ENCODE data around the gene TENM3. TPM values are rescaled to one million over a fixed set of nuclear protein-coding genes. Genes with fewer than 3 reads are reported as not detected.

TENM3 gene
- total RNA-seq, 2 donors from 2014 or later = 21.4 to 52.3 TPM

GRCh38 chr4:182246401-182247205 is 3.4 kb downstream of the TENM3 start:
- TF ChIP-seq POLR2A (IDR thresholded peaks at IDR 0.05) (no peak), POLR2AphosphoS5 (IDR thresholded peaks at IDR 0.05) (peak; percentile 34)
- Histone ChIP-seq H3K27me3 (replicated peaks; ENCODE audit: insufficient read depth) (no peaks in the 10 kb centered on the region), H3K36me3 (no peaks in the 10 kb centered on the region), H3K4me3 (no peak overlapping the region), H3K9me3 (no peaks in the 10 kb centered on the region), H3K4me1 (replicated peaks) (no peaks in the 10 kb centered on the region), H3K27ac (no peak overlapping the region)
- 17% methylated on average over 27 of the region's 27 CpGs for WGBS
- DNase-seq (ENCODE audit: low spot score) = peak; percentile 51
- intact Hi-C loops (cut with DNase I) = loop anchor here (5.0 kb wide), 4 partner anchors 39 to 561 kb away; no protein-coding TSS in a partner anchor

- no peaks in the 10 kb centered on the region for H3K9me3 ChIP-seq
- WGBS = 77% methylated on average over 3 of the region's 3 CpGs
- intact Hi-C loops (cut with DNase I) = loop anchor here (5.0 kb wide), 4 partner anchors 41 to 559 kb away; no protein-coding TSS in a partner anchor
- no peak for TF ChIP-seq POLR2AphosphoS5 (IDR thresholded peaks at IDR 0.05)
- no peak for TF ChIP-seq CTCF (IDR thresholded peaks at IDR 0.05)
- TF ChIP-seq POLR2A (IDR thresholded peaks at IDR 0.05) = no peak
- no peaks in the 10 kb centered on the region for H3K4me1 ChIP-seq (replicated peaks)
- H3K27me3 ChIP-seq (replicated peaks; ENCODE audit: insufficient read depth) = no peaks in the 10 kb centered on the region
- DNase-seq (ENCODE audit: low spot score) = no peak
- no peaks in the 10 kb centered on the region for H3K36me3 ChIP-seq
- no peak overlapping the region for H3K27ac ChIP-seq
- H3K4me3 ChIP-seq = no peak overlapping the region
These were observed 5.1 kb downstream of the TENM3 start for GRCh38 chr4:182248295-182248694.

- Histone ChIP-seq H3K27me3 (replicated peaks; ENCODE audit: insufficient read depth) (no peaks in the 10 kb centered on the region), H3K36me3 (no peaks in the 10 kb centered on the region), H3K4me1 (replicated peaks) (no peaks in the 10 kb centered on the region), H3K9me3 (no peaks in the 10 kb centered on the region), H3K27ac (no peak overlapping the region), H3K4me3 (no peak overlapping the region)
- whole genome bisulfite sequencing = 66% methylated on average over 6 of the region's 6 CpGs
- TF ChIP-seq POLR2AphosphoS5 (IDR thresholded peaks at IDR 0.05) = no peak
- no peak for TF ChIP-seq CTCF (IDR thresholded peaks at IDR 0.05)
- no peak for TF ChIP-seq POLR2A (IDR thresholded peaks at IDR 0.05)
- DNase-seq (ENCODE audit: low spot score) = no peak
- intact Hi-C loops (cut with DNase I) = no loop called here
These were observed 7.2 kb downstream of the TENM3 start for GRCh38 chr4:182250446-182250845.

GRCh38 chr4:182251116-182251515 is 7.9 kb downstream of the TENM3 start:
- intact Hi-C loops (cut with DNase I) = no loop called here
- Histone ChIP-seq H3K4me1 (replicated peaks) (no peaks in the 10 kb centered on the region), H3K4me3 (no peak overlapping the region), H3K27me3 (replicated peaks; ENCODE audit: insufficient read depth) (no peaks in the 10 kb centered on the region), H3K27ac (no peak overlapping the region), H3K9me3 (no peaks in the 10 kb centered on the region), H3K36me3 (no peaks in the 10 kb centered on the region)
- WGBS = 94% methylated on average over 8 of the region's 8 CpGs
- TF ChIP-seq POLR2AphosphoS5 (IDR thresholded peaks at IDR 0.05) (no peak), CTCF (IDR thresholded peaks at IDR 0.05) (no peak), POLR2A (IDR thresholded peaks at IDR 0.05) (no peak)
- no peak for DNase-seq (ENCODE audit: low spot score)

- intact Hi-C loops (cut with DNase I) = no loop called here
- TF ChIP-seq CTCF (IDR thresholded peaks at IDR 0.05) (no peak), POLR2A (IDR thresholded peaks at IDR 0.05) (no peak), POLR2AphosphoS5 (IDR thresholded peaks at IDR 0.05) (no peak)
These were observed 9.0 kb downstream of the TENM3 start for GRCh38 chr4:182252220-182252619.

More at GRCh38 chr4:182252220-182252619, 9.0 kb downstream of the TENM3 start:
- whole genome bisulfite sequencing = 88% methylated on average over 4 of the region's 4 CpGs
- Histone ChIP-seq H3K27me3 (replicated peaks; ENCODE audit: insufficient read depth) (no peaks in the 10 kb centered on the region), H3K9me3 (no peaks in the 10 kb centered on the region), H3K36me3 (no peaks in the 10 kb centered on the region), H3K4me3 (no peak overlapping the region), H3K4me1 (replicated peaks) (no peaks in the 10 kb centered on the region), H3K27ac (no peak overlapping the region)
- no peak for DNase-seq (ENCODE audit: low spot score)
